Spleen (tissue), 11 donors: ENCODE measurements around the gene GAS7. TPM values are rescaled to one million over a fixed set of nuclear protein-coding genes. Genes with fewer than 3 reads are reported as not detected.

ENCODE experiments used
- DNase-seq: peaks from one replicate; pipeline ENCODE4 v3.0.0-alpha.2; 2020
- H3K27ac ChIP-seq, 8 donors: fragments of 200-600 bp; sonication (generic) in 7 of 8; 1 replicate in 4 of 8; 2 replicates in 4 of 8; pipeline versions ENCODE4 v1.5.0 to v1.8.0; 2016 to 2021; ENCODE audit warnings: inconsistent platforms in 4 of 8, mild to moderate bottlenecking in 4 of 8, moderate library complexity in 1 of 8
- H3K27me3 ChIP-seq, 7 donors: fragments of 200-600 bp; sonication (generic) in 6 of 7; replicated peaks in 1 of 7; 1 replicate in 4 of 7; 2 replicates in 3 of 7; pipeline versions ENCODE4 v1.5.0 to v1.8.0; 2016 to 2021; ENCODE audit warnings: inconsistent platforms in 3 of 7, mild to moderate bottlenecking in 1 of 7
- H3K36me3 ChIP-seq, 6 donors: fragments of 200-600 bp; sonication (generic) in 5 of 6; 1 replicate in 4 of 6; 2 replicates in 2 of 6; pipeline versions ENCODE4 v1.5.0 to v1.8.0; 2016 to 2021; ENCODE audit warnings: inconsistent platforms in 2 of 6
- H3K4me1 ChIP-seq, 6 donors: fragments of 200-600 bp; sonication (generic) in 5 of 6; 1 replicate in 3 of 6; 2 replicates in 3 of 6; pipeline versions ENCODE4 v1.5.0 to v1.8.0; 2016 to 2021; ENCODE audit warnings: inconsistent platforms in 3 of 6
- H3K4me3 ChIP-seq, 8 donors: fragments of 200-600 bp; sonication (generic) in 7 of 8; 1 replicate in 4 of 8; 2 replicates in 4 of 8; pipeline versions ENCODE4 v1.5.0 to v1.8.0; 2016 to 2021; ENCODE audit warnings: inconsistent platforms in 4 of 8, mild to moderate bottlenecking in 4 of 8, moderate library complexity in 2 of 8
- H3K9me3 ChIP-seq, 8 donors: fragments of 200-600 bp; sonication (generic) in 7 of 8; 1 replicate in 4 of 8; 2 replicates in 4 of 8; pipeline versions ENCODE4 v1.5.0 to v1.8.0; 2016 to 2021; ENCODE audit warnings: inconsistent platforms in 4 of 8
- POLR2A ChIP-seq, 3 donors: fragments of 450-650 bp; IDR thresholded peaks; one replicate each; pipeline ENCODE4 v1.5.1; 2017; ENCODE audit warnings: antibody characterized with exemption in 3 of 3, mild to moderate bottlenecking in 1 of 3
- POLR2AphosphoS5 ChIP-seq, 3 donors: sonication (generic); formaldehyde crosslinking; IDR thresholded peaks; one replicate each; pipeline ENCODE4 v1.5.1; 2017; ENCODE audit warnings: antibody characterized with exemption in 3 of 3
- WGBS, 5 donors: extraction: QIAGEN DNeasy Blood & Tissue Kit in 3 of 5; methylation state at CpG; one replicate each; pipeline versions ENCODE4 v1.1.5 to v1.1.7; 2013 to 2018; 5-methylcytosine and 5-hydroxymethylcytosine counted together
- intact Hi-C: fragments of 100-400 bp; cut with DNase I; formaldehyde crosslinking; loops from one replicate; pipeline ENCODE4 v1.15.0; 2023; ENCODE audit warnings: low total_unique reads
- polyA plus RNA-seq, 3 donors: library from polyadenylated mRNA; stranded (reverse); fragments of 200-250 nt; gene quantifications; one replicate each; pipeline ENCODE4 v1.2.1, GENCODE V29; 2013
- total RNA-seq, 7 donors: library from RNA; depleted of rRNA in 3 of 7; stranded (reverse); fragments of >200 nt in 3 of 7; fragmentation: NEBNext Ultra II Directional in 4 of 7; extraction: Animal tissue kit (Norgen Biotek cat#: 25700) in 4 of 7; gene quantifications; one replicate each; pipeline versions ENCODE4 v1.1.0 to v1.2.1, GENCODE V29; 2016 to 2021
- TF ChIP-seq, protein P1 (sequence below), 11 experiments: fragments of 200-600 bp in 7 of 11; fragments of 450-650 bp in 4 of 11; sonication (generic) in 4 of 11; IDR thresholded peaks in 8 of 11; conservative IDR thresholded peaks in 3 of 11; 1 replicate in 7 of 11; 2 replicates in 4 of 11; pipeline versions ENCODE4 v1.4.0 to v1.8.0; 2016 to 2021; ENCODE audit warnings: antibody characterized with exemption in 11 of 11, inconsistent platforms in 4 of 11, mild to moderate bottlenecking in 1 of 11
- donor health status: healthy with polysubstance abuse.
- donor health status: DM: no; HTN: no; CAD: no; lungs with moderate emphysema.
- donor health status: DM: no; HTN: no; CAD: no.
- donor health status: Bipolar disorder and iron deficiency.
- donor health status: healthy.
- donor health status: DM: no; HTN: no; CAD: no.
- donor health status: DM: yes; HTN: yes; CAD: no.

Gene GAS7
- total and polyA plus RNA-seq, 10 donors: 4.1 to 127 (median 60.9) TPM

DNA sequence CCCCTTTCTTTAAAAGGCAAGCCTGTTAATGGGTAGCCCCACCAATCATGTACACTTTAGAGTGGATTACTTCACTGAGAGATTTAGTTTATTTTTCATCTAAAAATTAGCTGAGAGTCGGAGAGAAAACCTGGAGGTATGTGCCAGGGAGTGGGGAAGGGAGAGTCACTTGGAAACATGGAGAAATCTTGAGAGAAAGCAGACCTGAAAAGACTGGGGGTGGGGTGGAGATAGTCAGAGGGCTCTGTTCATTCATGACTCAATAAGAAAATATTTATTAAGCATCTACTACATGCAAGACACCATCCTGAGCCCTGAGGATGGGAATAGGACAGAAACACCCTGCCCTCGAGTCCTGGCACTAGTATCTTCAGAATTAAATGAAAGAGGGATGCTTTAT is 265.9 kb downstream of the GAS7 start:
- no peaks in the 10 kb centered on the region for H3K27me3 ChIP-seq
- H3K4me3 ChIP-seq: no peak overlapping the region
- 66 to 95% (median 81%) methylated on average over 2 of the region's 2 CpGs for WGBS, 5 donors
- no peaks in the 10 kb centered on the region for H3K9me3 ChIP-seq
- peaks cover 0 to 90% (median 7%) of the 10 kb centered on the region in 6 donors for H3K36me3 ChIP-seq
- no peak for DNase-seq
- TF ChIP-seq POLR2A (IDR thresholded peaks at IDR 0.05) (no peak), POLR2AphosphoS5 (IDR thresholded peaks at IDR 0.05) (no peak)
- TF ChIP-seq, protein P1, sequence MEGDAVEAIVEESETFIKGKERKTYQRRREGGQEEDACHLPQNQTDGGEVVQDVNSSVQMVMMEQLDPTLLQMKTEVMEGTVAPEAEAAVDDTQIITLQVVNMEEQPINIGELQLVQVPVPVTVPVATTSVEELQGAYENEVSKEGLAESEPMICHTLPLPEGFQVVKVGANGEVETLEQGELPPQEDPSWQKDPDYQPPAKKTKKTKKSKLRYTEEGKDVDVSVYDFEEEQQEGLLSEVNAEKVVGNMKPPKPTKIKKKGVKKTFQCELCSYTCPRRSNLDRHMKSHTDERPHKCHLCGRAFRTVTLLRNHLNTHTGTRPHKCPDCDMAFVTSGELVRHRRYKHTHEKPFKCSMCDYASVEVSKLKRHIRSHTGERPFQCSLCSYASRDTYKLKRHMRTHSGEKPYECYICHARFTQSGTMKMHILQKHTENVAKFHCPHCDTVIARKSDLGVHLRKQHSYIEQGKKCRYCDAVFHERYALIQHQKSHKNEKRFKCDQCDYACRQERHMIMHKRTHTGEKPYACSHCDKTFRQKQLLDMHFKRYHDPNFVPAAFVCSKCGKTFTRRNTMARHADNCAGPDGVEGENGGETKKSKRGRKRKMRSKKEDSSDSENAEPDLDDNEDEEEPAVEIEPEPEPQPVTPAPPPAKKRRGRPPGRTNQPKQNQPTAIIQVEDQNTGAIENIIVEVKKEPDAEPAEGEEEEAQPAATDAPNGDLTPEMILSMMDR (IDR thresholded peaks at IDR 0.05 in 8 of 11, conservative IDR thresholded peaks at IDR 0.05 in 3 of 11): no peak
- H3K27ac ChIP-seq: no peak overlapping the region
- intact Hi-C loops: no loop called here
- peaks cover 0 to 11% (median 2%) of the 10 kb centered on the region in 6 donors for H3K4me1 ChIP-seq

DNA sequence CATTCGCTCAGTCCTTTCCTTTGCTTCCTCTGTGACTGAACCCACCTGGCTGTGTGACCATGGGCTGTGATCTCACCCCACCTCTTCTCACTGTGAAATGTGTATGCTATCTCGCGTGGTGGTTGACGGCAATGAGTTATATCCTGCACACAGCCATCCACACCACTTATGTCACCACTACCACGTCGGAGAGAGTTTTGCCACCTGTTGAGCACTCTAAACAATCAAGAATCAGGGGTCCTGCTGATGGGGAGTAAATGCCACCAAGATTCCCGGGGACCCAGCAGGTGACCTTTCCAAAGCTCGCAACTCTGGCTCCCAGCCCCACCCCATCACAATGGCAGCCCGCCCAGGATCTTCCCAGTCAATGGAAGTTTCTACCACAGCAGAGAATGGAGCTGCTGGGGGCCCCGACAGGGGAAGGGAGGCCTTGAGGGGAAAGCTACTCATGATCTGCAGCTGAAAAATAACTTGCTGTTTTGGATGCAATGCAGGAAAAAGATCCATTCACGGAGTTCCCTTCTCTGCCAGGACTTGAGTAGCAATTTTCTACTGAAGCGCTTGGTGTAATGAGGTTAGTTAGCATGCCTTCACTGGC is 267.2 kb downstream of the GAS7 start:
- TF ChIP-seq, protein P1 (IDR thresholded peaks at IDR 0.05 in 8 of 11, conservative IDR thresholded peaks at IDR 0.05 in 3 of 11): no peak
- TF ChIP-seq POLR2A (IDR thresholded peaks at IDR 0.05) (no peak), POLR2AphosphoS5 (IDR thresholded peaks at IDR 0.05) (no peak)
- WGBS, 5 donors: 85 to 94% (median 89%) methylated on average over 12 of the region's 12 CpGs
- intact Hi-C loops: no loop called here

DNA sequence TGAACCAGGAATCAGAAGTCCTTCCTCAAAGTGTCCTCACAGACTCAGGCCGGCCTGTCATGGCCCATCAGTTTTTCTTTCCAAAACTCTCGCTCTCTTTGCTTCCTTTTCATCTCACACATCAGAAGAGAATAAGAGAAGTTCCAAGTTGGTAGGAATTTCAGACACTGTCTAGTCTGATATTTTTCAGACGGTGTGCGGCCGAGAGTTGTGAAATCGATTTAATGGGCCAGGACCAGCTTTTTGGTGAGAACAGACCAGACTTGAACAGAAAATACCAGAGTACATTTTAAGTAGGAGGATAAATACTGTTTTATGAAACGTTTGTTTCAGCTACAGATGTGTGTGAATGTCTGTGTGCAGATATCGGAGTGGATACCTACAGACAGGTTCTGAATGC is 268.5 kb downstream of the GAS7 start:
- intact Hi-C loops: no loop called here
- whole genome bisulfite sequencing, 5 donors: 77 to 94% (median 88%) methylated on average over 8 of the region's 8 CpGs

More for the DNA sequence above, 267.2 kb downstream of the GAS7 start:
- H3K4me1 ChIP-seq: no peaks in the 10 kb centered on the region
- no peak for DNase-seq
- peaks cover 0 to 84% (median 8%) of the 10 kb centered on the region in 6 donors for H3K36me3 ChIP-seq
- H3K27me3 ChIP-seq: no peaks in the 10 kb centered on the region
- H3K9me3 ChIP-seq: no peaks in the 10 kb centered on the region
- no peak overlapping the region for H3K27ac ChIP-seq
- H3K4me3 ChIP-seq: no peak overlapping the region

More for the DNA sequence above, 268.5 kb downstream of the GAS7 start:
- peaks cover 0 to 3% (median 2%) of the 10 kb centered on the region in 6 donors for H3K4me1 ChIP-seq
- no peak overlapping the region for H3K4me3 ChIP-seq
- TF ChIP-seq POLR2AphosphoS5 (IDR thresholded peaks at IDR 0.05) (no peak), POLR2A (IDR thresholded peaks at IDR 0.05) (no peak)
- TF ChIP-seq, protein P1 (IDR thresholded peaks at IDR 0.05 in 8 of 11, conservative IDR thresholded peaks at IDR 0.05 in 3 of 11): no peak
- H3K9me3 ChIP-seq: no peaks in the 10 kb centered on the region
- DNase-seq: no peak
- H3K36me3 ChIP-seq: peaks cover 0 to 84% (median 12%) of the 10 kb centered on the region in 6 donors
- no peak overlapping the region for H3K27ac ChIP-seq
- H3K27me3 ChIP-seq: no peaks in the 10 kb centered on the region
